Measurements from ENCODE around the gene CLEC18B.
"Not testable (repeated sequence)": the region's sequence is repeated elsewhere in the genome, so short reads cannot be mapped to it uniquely, and the experiment has no call there.

Gene CLEC18B

DNA sequence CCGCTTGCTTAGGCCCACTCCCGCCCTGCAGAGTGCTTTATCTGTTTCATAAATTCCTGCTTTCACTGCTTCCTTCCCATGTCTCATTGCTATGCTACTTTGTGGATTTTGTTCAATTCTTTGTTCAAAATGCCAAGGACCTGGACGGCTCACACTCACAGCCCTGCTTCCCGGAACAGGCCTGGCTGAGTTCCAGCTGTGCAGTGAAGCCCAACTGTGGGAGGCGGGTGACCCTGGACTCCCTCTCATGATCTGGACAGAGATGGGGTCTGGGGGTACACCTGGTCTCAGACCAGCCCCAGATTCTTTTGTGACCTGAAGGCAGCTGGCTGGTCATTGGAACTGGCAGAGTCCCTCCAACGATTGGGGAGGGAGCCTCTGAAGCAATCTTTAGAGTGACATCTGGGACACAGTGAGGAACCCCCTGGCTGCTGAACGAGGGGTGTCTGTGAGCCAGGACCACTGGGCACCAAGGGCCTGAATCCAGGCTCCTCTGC lies 24.7 kb downstream of the CLEC18B start:
- H3K9ac ChIP-seq (ENCODE audit: low read depth, low read length); H3K36me3 ChIP-seq (ENCODE audit: insufficient read depth, low read length); H3K4me1 ChIP-seq (ENCODE audit: control insufficient read depth, insufficient read depth, low read length); H3K9me3 ChIP-seq (replicated peaks; ENCODE audit: low read length); H3K4me3 ChIP-seq (ENCODE audit: low read length); H3K4me2 ChIP-seq (ENCODE audit: low read length); H3K27me3 ChIP-seq (ENCODE audit: control insufficient read depth, insufficient read depth, low read length): not testable (repeated sequence)

DNA sequence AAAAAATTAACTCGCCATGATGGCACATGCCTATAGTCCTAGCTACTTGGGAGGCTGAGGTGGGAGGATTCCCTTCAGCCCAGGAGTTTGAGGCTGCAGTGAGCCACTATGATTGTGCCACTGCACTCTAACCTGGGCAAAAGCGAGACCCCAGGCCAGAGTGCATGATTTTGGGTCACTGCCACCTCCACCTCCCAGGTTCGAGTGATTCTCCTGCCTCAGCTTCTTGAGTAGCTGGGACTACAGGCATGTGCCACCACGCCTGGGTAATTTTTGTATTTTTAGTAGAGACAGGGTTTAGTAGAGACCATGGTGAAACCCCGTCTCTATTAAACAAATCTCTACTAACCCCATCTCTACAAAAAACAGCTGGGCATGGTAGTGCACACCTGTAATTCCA lies 26.7 kb downstream of the CLEC18B start:
- H3K4me3 ChIP-seq (ENCODE audit: low read length); H3K4me1 ChIP-seq (ENCODE audit: control insufficient read depth, insufficient read depth, low read length); H3K9me3 ChIP-seq (replicated peaks; ENCODE audit: low read length); H3K9ac ChIP-seq (ENCODE audit: low read depth, low read length); H3K36me3 ChIP-seq (ENCODE audit: insufficient read depth, low read length); H3K4me2 ChIP-seq (ENCODE audit: low read length); H3K27me3 ChIP-seq (ENCODE audit: control insufficient read depth, insufficient read depth, low read length): not testable (repeated sequence)

GRCh38 chr16:74394131-74394530 lies 27.1 kb downstream of the CLEC18B start:
- not testable (repeated sequence) for H3K4me3 ChIP-seq (ENCODE audit: low read length); H3K4me1 ChIP-seq (ENCODE audit: control insufficient read depth, insufficient read depth, low read length); H3K9ac ChIP-seq (ENCODE audit: low read depth, low read length); H3K27me3 ChIP-seq (ENCODE audit: control insufficient read depth, insufficient read depth, low read length); H3K4me2 ChIP-seq (ENCODE audit: low read length); H3K36me3 ChIP-seq (ENCODE audit: insufficient read depth, low read length); H3K9me3 ChIP-seq (replicated peaks; ENCODE audit: low read length)

DNA sequence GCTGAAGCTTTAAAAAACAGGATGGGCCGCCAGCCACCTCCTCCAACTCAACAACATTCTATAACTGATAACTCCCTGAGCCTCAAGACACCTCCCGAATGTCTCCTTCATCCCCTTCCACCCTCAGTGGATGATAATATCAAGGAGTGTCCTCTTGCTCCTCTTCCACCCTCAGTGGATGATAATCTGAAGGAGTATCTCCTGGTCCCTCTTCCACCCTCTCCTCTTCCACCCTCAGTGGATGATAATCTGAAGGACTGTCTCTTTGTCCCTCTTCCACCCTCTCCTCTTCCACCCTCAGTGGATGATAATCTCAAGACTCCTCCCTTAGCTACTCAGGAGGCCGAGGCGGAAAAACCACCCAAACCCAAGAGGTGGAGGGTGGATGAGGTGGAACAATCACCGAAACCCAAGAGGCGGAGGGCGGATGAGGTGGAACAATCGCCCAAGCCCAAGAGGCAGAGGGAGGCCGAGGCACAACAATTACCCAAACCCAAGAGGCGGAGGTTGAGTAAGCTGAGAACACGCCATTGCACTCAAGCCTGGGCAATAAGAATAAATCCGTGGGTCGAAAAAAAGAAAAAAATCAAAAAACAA lies 29.7 kb downstream of the CLEC18B start:
- H3K4me2 ChIP-seq (ENCODE audit: low read length); H3K4me3 ChIP-seq (ENCODE audit: low read length); H3K27me3 ChIP-seq (ENCODE audit: control insufficient read depth, insufficient read depth, low read length); H3K4me1 ChIP-seq (ENCODE audit: control insufficient read depth, insufficient read depth, low read length); H3K36me3 ChIP-seq (ENCODE audit: insufficient read depth, low read length); H3K9me3 ChIP-seq (replicated peaks; ENCODE audit: low read length); H3K9ac ChIP-seq (ENCODE audit: low read depth, low read length): not testable (repeated sequence)

- H3K36me3 ChIP-seq (ENCODE audit: insufficient read depth, low read length); H3K4me2 ChIP-seq (ENCODE audit: low read length); H3K9me3 ChIP-seq (replicated peaks; ENCODE audit: low read length); H3K27me3 ChIP-seq (ENCODE audit: control insufficient read depth, insufficient read depth, low read length); H3K4me1 ChIP-seq (ENCODE audit: control insufficient read depth, insufficient read depth, low read length); H3K9ac ChIP-seq (ENCODE audit: low read depth, low read length); H3K4me3 ChIP-seq (ENCODE audit: low read length): not testable (repeated sequence)
Observed at GRCh38 chr16:74382339-74383034, 38.8 kb downstream of the CLEC18B start.

GRCh38 chr16:74373847-74374184 lies 47.5 kb downstream of the CLEC18B start:
- H3K9ac ChIP-seq (ENCODE audit: low read depth, low read length); H3K9me3 ChIP-seq (replicated peaks; ENCODE audit: low read length); H3K27me3 ChIP-seq (ENCODE audit: control insufficient read depth, insufficient read depth, low read length); H3K4me2 ChIP-seq (ENCODE audit: low read length); H3K36me3 ChIP-seq (ENCODE audit: insufficient read depth, low read length); H3K4me1 ChIP-seq (ENCODE audit: control insufficient read depth, insufficient read depth, low read length); H3K4me3 ChIP-seq (ENCODE audit: low read length): not testable (repeated sequence)

- Histone ChIP-seq H3K4me3 (ENCODE audit: low read length) (no peak overlapping the region), H3K9ac (ENCODE audit: low read depth, low read length) (no peak overlapping the region), H3K9me3 (replicated peaks; ENCODE audit: low read length) (no peaks in the 10 kb centered on the region), H3K27me3 (ENCODE audit: control insufficient read depth, insufficient read depth, low read length) (no peaks in the 10 kb centered on the region), H3K36me3 (ENCODE audit: insufficient read depth, low read length) (no peaks in the 10 kb centered on the region), H3K4me1 (ENCODE audit: control insufficient read depth, insufficient read depth, low read length) (no peaks in the 10 kb centered on the region), H3K4me2 (ENCODE audit: low read length) (no peak overlapping the region)
Observed at GRCh38 chr16:74372953-74373846, 48.1 kb downstream of the CLEC18B start.

- no peak overlapping the region for H3K4me3 ChIP-seq (ENCODE audit: low read length)
- no peaks in the 10 kb centered on the region for H3K27me3 ChIP-seq (ENCODE audit: control insufficient read depth, insufficient read depth, low read length)
- H3K4me1 ChIP-seq (ENCODE audit: control insufficient read depth, insufficient read depth, low read length), result no peaks in the 10 kb centered on the region
- no peaks in the 10 kb centered on the region for H3K36me3 ChIP-seq (ENCODE audit: insufficient read depth, low read length)
- H3K9ac ChIP-seq (ENCODE audit: low read depth, low read length), result no peak overlapping the region
- H3K9me3 ChIP-seq (replicated peaks; ENCODE audit: low read length), result no peaks in the 10 kb centered on the region
- H3K4me2 ChIP-seq (ENCODE audit: low read length), result no peak overlapping the region
Observed at GRCh38 chr16:74372369-74372768, 48.9 kb downstream of the CLEC18B start.

DNA sequence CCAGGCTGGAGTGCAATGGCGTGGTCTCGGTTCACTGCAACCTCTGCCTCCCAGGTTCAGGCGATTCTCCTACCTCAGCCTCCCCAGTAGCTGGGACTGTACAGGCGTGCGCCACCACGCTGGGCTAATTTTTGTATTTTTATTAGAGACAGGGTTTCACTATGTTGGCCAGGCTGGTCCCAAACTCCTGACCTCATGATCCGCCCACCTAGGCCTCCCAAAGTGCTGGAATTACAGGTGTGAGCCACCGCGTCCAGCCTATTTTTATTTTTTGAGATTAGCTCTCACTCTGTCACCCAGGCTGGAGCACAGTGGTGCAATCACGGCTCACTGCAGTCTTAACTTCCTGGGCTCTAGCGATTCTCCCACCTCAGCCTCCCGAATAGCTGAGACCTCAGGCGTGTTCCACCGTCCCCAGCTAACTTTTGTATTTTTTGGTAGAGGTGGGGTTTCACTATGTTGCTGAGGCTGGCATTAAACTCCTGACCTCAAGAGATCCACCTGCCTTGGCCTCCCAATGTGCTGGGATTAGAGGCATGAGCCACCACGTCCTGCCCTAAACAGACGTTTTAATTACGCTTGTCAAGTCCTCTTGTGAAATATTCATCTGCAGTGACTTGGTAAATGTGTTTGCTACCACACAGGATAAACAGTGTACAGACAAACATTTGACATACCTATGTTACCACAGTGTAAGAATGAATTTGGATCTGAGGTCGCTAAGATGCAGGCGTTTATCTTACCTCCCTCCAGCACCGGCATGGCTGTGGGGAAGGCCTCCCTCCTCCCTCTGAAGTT lies 50.7 kb downstream of the CLEC18B start:
- not testable (repeated sequence) for H3K4me2 ChIP-seq (ENCODE audit: low read length); H3K9me3 ChIP-seq (replicated peaks; ENCODE audit: low read length); H3K9ac ChIP-seq (ENCODE audit: low read depth, low read length); H3K4me3 ChIP-seq (ENCODE audit: low read length); H3K4me1 ChIP-seq (ENCODE audit: control insufficient read depth, insufficient read depth, low read length); H3K36me3 ChIP-seq (ENCODE audit: insufficient read depth, low read length); H3K27me3 ChIP-seq (ENCODE audit: control insufficient read depth, insufficient read depth, low read length)

- H3K4me3 ChIP-seq (ENCODE audit: low read length), result peak overlapping the region; percentile 94
- peak overlapping the region; percentile 94 for H3K4me2 ChIP-seq (ENCODE audit: low read length)
- not testable (repeated sequence) for H3K36me3 ChIP-seq (ENCODE audit: insufficient read depth, low read length); H3K9me3 ChIP-seq (replicated peaks; ENCODE audit: low read length); H3K27me3 ChIP-seq (ENCODE audit: control insufficient read depth, insufficient read depth, low read length); H3K4me1 ChIP-seq (ENCODE audit: control insufficient read depth, insufficient read depth, low read length)
- peak overlapping the region; percentile 89 for H3K9ac ChIP-seq (ENCODE audit: low read depth, low read length)
Observed at GRCh38 chr16:74368002-74368911, 53.0 kb downstream of the CLEC18B start.
